Heart left ventricle (tissue), 13 donors: Measurements from ENCODE around the gene FKBP2.

Source experiments
- CTCF ChIP-seq, 12 donors: fragments of 200-600 bp; sonication (generic) in 4 of 12; IDR thresholded peaks; one replicate each; pipeline versions ENCODE4 v1.5.0 to v1.8.0; 2018 to 2022; ENCODE audit warnings: antibody characterized with exemption in 12 of 12, mild to moderate bottlenecking in 5 of 12
- POLR2A ChIP-seq, 2 donors: fragments of 450-650 bp; IDR thresholded peaks; one replicate each; pipeline ENCODE4 v1.6.1; 2017; ENCODE audit warnings: antibody characterized with exemption in 2 of 2, mild to moderate bottlenecking in 2 of 2, moderate library complexity in 2 of 2
- donor health status: ischemic (EF 13 %, LVEDD 7.1; RV severe dilation, severe dysfunction).
- donor health status: DM: no; HTN: yes; CAD: no.
- donor health status: DM: no; HTN: no; CAD: no.
- donor health status: ischemic (EF 25% LVEDD 6.9; RV normal size, moderate dysfunction).
- donor health status: ischemic (EF 25% LVEDD 5.7; RV mildly dilated, moderate dysfunction).
- donor health status: ischemic (EF 35%, LVEDD 5.7; RV mildly dilated, moderate dysfunction).
- donor health status: nonischemic (EF 11% LVEDD 7.7; RV severe dilation, severe dysfunction).
- donor health status: DM: yes; HTN: yes; CAD: no.
- donor health status: PGD.
- donor health status: ischemic (EF 29% LVEDD 5.4; RV normal size, mild dysfunction).
- donor health status: nonischemic (EF 23%, LVEDD 6.1; RV moderate dilation, normal function).

GRCh38 chr11:64249038-64249437 lies 8.1 kb downstream of the FKBP2 start:
- TF ChIP-seq CTCF (IDR thresholded peaks at IDR 0.05): no peak
- TF ChIP-seq POLR2A (IDR thresholded peaks at IDR 0.05): no peak
